Transverse colon (tissue), 4 donors: Measurements from ENCODE around the gene ARL5B. TPM values are rescaled to one million over a fixed set of nuclear protein-coding genes. Genes with fewer than 3 reads are reported as not detected.

Experiments
- DNase-seq: peaks from one replicate; pipeline ENCODE4 v3.0.0-alpha.2; 2019
- H3K27ac ChIP-seq, 4 donors: fragments of 200-600 bp; sonication (generic); 2 replicates each; pipeline ENCODE4 v1.5.1; 2016 to 2018; ENCODE audit warnings: inconsistent platforms in 4 of 4
- H3K27me3 ChIP-seq: fragments of 200-600 bp; sonication (generic); 2 replicates; pipeline ENCODE4 v1.5.1; 2017; ENCODE audit warnings: inconsistent platforms
- H3K36me3 ChIP-seq, 4 donors: fragments of 200-600 bp; sonication (generic); 2 replicates each; pipeline ENCODE4 v1.5.1; 2017 to 2019; ENCODE audit warnings: inconsistent platforms in 4 of 4
- H3K4me1 ChIP-seq, 4 donors: fragments of 200-600 bp; sonication (generic); 2 replicates each; pipeline ENCODE4 v1.5.1; 2017 to 2020; ENCODE audit warnings: inconsistent platforms in 4 of 4
- H3K4me3 ChIP-seq, 4 donors: fragments of 200-600 bp; sonication (generic); 1 replicate in 1 of 4; 2 replicates in 3 of 4; pipeline versions ENCODE4 v1.5.1 to v1.6.1; 2017 to 2019; ENCODE audit warnings: inconsistent platforms in 4 of 4
- H3K9me3 ChIP-seq, 2 donors: fragments of 200-600 bp; sonication (generic); 2 replicates each; pipeline ENCODE4 v1.5.1; 2017 to 2019; ENCODE audit warnings: inconsistent platforms in 2 of 2
- CTCF ChIP-seq, 5 experiments: fragments of 200-600 bp in 3 of 5; fragments of 450-650 bp in 2 of 5; sonication (generic) in 3 of 5; IDR thresholded peaks; 1 replicate in 2 of 5; 2 replicates in 3 of 5; pipeline ENCODE4 v1.5.1; 2016 to 2017; ENCODE audit warnings: antibody characterized with exemption in 5 of 5, inconsistent platforms in 3 of 5, mild to moderate bottlenecking in 2 of 5, moderate library complexity in 1 of 5
- EP300 ChIP-seq: sonication (generic); formaldehyde crosslinking; IDR thresholded peaks from one replicate; pipeline ENCODE4 v1.6.1; 2017; ENCODE audit warnings: antibody characterized with exemption, low read depth
- POLR2A ChIP-seq: fragments of 450-650 bp; IDR thresholded peaks from one replicate; pipeline ENCODE4 v1.6.1; 2016; ENCODE audit warnings: antibody characterized with exemption, mild to moderate bottlenecking, moderate library complexity
- POLR2AphosphoS5 ChIP-seq, 3 donors: sonication (generic); formaldehyde crosslinking; IDR thresholded peaks; one replicate each; pipeline ENCODE4 v1.6.1; 2016; ENCODE audit warnings: antibody characterized with exemption in 3 of 3
- whole genome bisulfite sequencing, 2 donors: methylation state at CpG; one replicate each; pipeline ENCODE4 v1.1.5; 2018; ENCODE audit warnings: low coverage in 1 of 2; 5-methylcytosine and 5-hydroxymethylcytosine counted together
- in situ Hi-C, 4 donors: fragments of 200-750 bp; cut with MboI; loops; one replicate each; pipeline versions ENCODE4 v1.15.0 to v1.15.1; 2017; ENCODE audit warnings: low sequenced_read_pairs in 3 of 4, low pct_ligation_motif_present in 1 of 4, low pct_unique_long_range_greater_than_20kb in 1 of 4
- intact Hi-C: fragments of 100-400 bp; cut with DNase I; formaldehyde crosslinking; loops from one replicate; pipeline ENCODE4 v1.15.1; 2023; ENCODE audit warnings: low total_unique reads
- total RNA-seq, 4 donors: library from RNA; depleted of rRNA; stranded (reverse); fragments of >200 nt; gene quantifications; one replicate each; pipeline ENCODE4 v1.1.0, GENCODE V29; 2016

Gene ARL5B
- total RNA-seq, 4 donors from 2014 or later, result 15.8 to 24.1 (median 18.7) TPM

- Histone ChIP-seq H3K36me3 (no peaks in the 10 kb centered on the region), H3K27me3 (no peaks in the 10 kb centered on the region), H3K27ac (no peak overlapping the region), H3K4me1 (no peaks in the 10 kb centered on the region), H3K9me3 (no peaks in the 10 kb centered on the region), H3K4me3 (no peak overlapping the region)
- in situ Hi-C loops, result no loop called here
- WGBS, 2 donors, result 36 to 67% methylated on average over 5 to 6 of the region's 6 CpGs
- intact Hi-C loops, result no loop called here
- TF ChIP-seq POLR2A, result no peak
- no peak for TF ChIP-seq CTCF (IDR thresholded peaks at IDR 0.05)
- TF ChIP-seq EP300, result no peak
- no peak for TF ChIP-seq POLR2AphosphoS5 (IDR thresholded peaks at IDR 0.05)
- no peak for DNase-seq
Measured at GRCh38 chr10:18713077-18713476, 53.8 kb downstream of the ARL5B start.

GRCh38 chr10:18718991-18719390 lies 59.8 kb downstream of the ARL5B start:
- Histone ChIP-seq H3K9me3 (no peaks in the 10 kb centered on the region), H3K36me3 (no peaks in the 10 kb centered on the region), H3K4me3 (no peak overlapping the region), H3K4me1 (no peaks in the 10 kb centered on the region), H3K27me3 (no peaks in the 10 kb centered on the region), H3K27ac (no peak overlapping the region)
- TF ChIP-seq CTCF (IDR thresholded peaks at IDR 0.05) (no peak), POLR2AphosphoS5 (IDR thresholded peaks at IDR 0.05) (no peak), POLR2A (no peak), EP300 (no peak)
- in situ Hi-C loops (no loop called here), intact Hi-C loops (no loop called here)
- 90% methylated on average over 1 of the region's 1 CpG; no CpG with 5 or more reads in 1 of the 2 donors for whole genome bisulfite sequencing, 2 donors
- no peak for DNase-seq

- no peaks in the 10 kb centered on the region for H3K4me1 ChIP-seq
- no peak overlapping the region for H3K4me3 ChIP-seq
- no peak for DNase-seq
- intact Hi-C loops, result no loop called here
- in situ Hi-C loops, result no loop called here
- no peak overlapping the region for H3K27ac ChIP-seq
- TF ChIP-seq POLR2AphosphoS5 (IDR thresholded peaks at IDR 0.05), result no peak
- no peak for TF ChIP-seq EP300
- TF ChIP-seq CTCF (IDR thresholded peaks at IDR 0.05), result no peak
- no peak for TF ChIP-seq POLR2A
- 75 to 88% methylated on average over 1 of the region's 1 CpG for WGBS, 2 donors
- no peaks in the 10 kb centered on the region for H3K36me3 ChIP-seq
- no peaks in the 10 kb centered on the region for H3K27me3 ChIP-seq
- no peaks in the 10 kb centered on the region for H3K9me3 ChIP-seq
Measured at GRCh38 chr10:18719811-18720210, 60.6 kb downstream of the ARL5B start.

- Histone ChIP-seq H3K27ac (no peak overlapping the region), H3K27me3 (no peaks in the 10 kb centered on the region), H3K9me3 (no peaks in the 10 kb centered on the region), H3K36me3 (no peaks in the 10 kb centered on the region), H3K4me1 (no peaks in the 10 kb centered on the region), H3K4me3 (no peak overlapping the region)
- in situ Hi-C loops, result no loop called here
- TF ChIP-seq CTCF (IDR thresholded peaks at IDR 0.05) (no peak), EP300 (no peak), POLR2AphosphoS5 (IDR thresholded peaks at IDR 0.05) (no peak), POLR2A (no peak)
- 82 to 87% methylated on average over 8 to 9 of the region's 9 CpGs for WGBS, 2 donors
- intact Hi-C loops, result no loop called here
- no peak for DNase-seq
Measured at GRCh38 chr10:18721067-18721466, 61.8 kb downstream of the ARL5B start.
